Transverse colon (tissue), 4 donors: ENCODE measurements around the gene MAP4K1. TPM values are rescaled to one million over a fixed set of nuclear protein-coding genes. Genes with fewer than 3 reads are reported as not detected.

Experiments used
- DNase-seq: peaks from one replicate; pipeline ENCODE4 v3.0.0-alpha.2; 2019
- H3K27ac ChIP-seq, 4 donors: fragments of 200-600 bp; sonication (generic); 2 replicates each; pipeline ENCODE4 v1.5.1; 2016 to 2018; ENCODE audit warnings: inconsistent platforms in 4 of 4
- H3K27me3 ChIP-seq: fragments of 200-600 bp; sonication (generic); 2 replicates; pipeline ENCODE4 v1.5.1; 2017; ENCODE audit warnings: inconsistent platforms
- H3K36me3 ChIP-seq, 4 donors: fragments of 200-600 bp; sonication (generic); 2 replicates each; pipeline ENCODE4 v1.5.1; 2017 to 2019; ENCODE audit warnings: inconsistent platforms in 4 of 4
- H3K4me1 ChIP-seq, 4 donors: fragments of 200-600 bp; sonication (generic); 2 replicates each; pipeline ENCODE4 v1.5.1; 2017 to 2020; ENCODE audit warnings: inconsistent platforms in 4 of 4
- H3K4me3 ChIP-seq, 4 donors: fragments of 200-600 bp; sonication (generic); 1 replicate in 1 of 4; 2 replicates in 3 of 4; pipeline versions ENCODE4 v1.5.1 to v1.6.1; 2017 to 2019; ENCODE audit warnings: inconsistent platforms in 4 of 4
- H3K9me3 ChIP-seq, 2 donors: fragments of 200-600 bp; sonication (generic); 2 replicates each; pipeline ENCODE4 v1.5.1; 2017 to 2019; ENCODE audit warnings: inconsistent platforms in 2 of 2
- EP300 ChIP-seq: sonication (generic); formaldehyde crosslinking; IDR thresholded peaks from one replicate; pipeline ENCODE4 v1.6.1; 2017; ENCODE audit warnings: antibody characterized with exemption, low read depth
- POLR2A ChIP-seq: fragments of 450-650 bp; IDR thresholded peaks from one replicate; pipeline ENCODE4 v1.6.1; 2016; ENCODE audit warnings: antibody characterized with exemption, mild to moderate bottlenecking, moderate library complexity
- POLR2AphosphoS5 ChIP-seq, 3 donors: sonication (generic); formaldehyde crosslinking; IDR thresholded peaks; one replicate each; pipeline ENCODE4 v1.6.1; 2016; ENCODE audit warnings: antibody characterized with exemption in 3 of 3
- WGBS, 2 donors: methylation state at CpG; one replicate each; pipeline ENCODE4 v1.1.5; 2018; ENCODE audit warnings: low coverage in 1 of 2; 5-methylcytosine and 5-hydroxymethylcytosine counted together
- in situ Hi-C, 4 donors: fragments of 200-750 bp; cut with MboI; loops; one replicate each; pipeline versions ENCODE4 v1.15.0 to v1.15.1; 2017; ENCODE audit warnings: low sequenced_read_pairs in 3 of 4, low pct_ligation_motif_present in 1 of 4, low pct_unique_long_range_greater_than_20kb in 1 of 4
- intact Hi-C: fragments of 100-400 bp; cut with DNase I; formaldehyde crosslinking; loops from one replicate; pipeline ENCODE4 v1.15.1; 2023; ENCODE audit warnings: low total_unique reads
- total RNA-seq, 4 donors: library from RNA; depleted of rRNA; stranded (reverse); fragments of >200 nt; gene quantifications; one replicate each; pipeline ENCODE4 v1.1.0, GENCODE V29; 2016
- TF ChIP-seq, protein P1 (sequence below), 5 experiments: fragments of 200-600 bp in 3 of 5; fragments of 450-650 bp in 2 of 5; sonication (generic) in 3 of 5; IDR thresholded peaks; 1 replicate in 2 of 5; 2 replicates in 3 of 5; pipeline ENCODE4 v1.5.1; 2016 to 2017; ENCODE audit warnings: antibody characterized with exemption in 5 of 5, inconsistent platforms in 3 of 5, mild to moderate bottlenecking in 2 of 5, moderate library complexity in 1 of 5

The MAP4K1 gene
- total RNA-seq, 4 donors from 2014 or later: 4.0 to 49.0 (median 11.1) TPM; not detected in 1

DNA sequence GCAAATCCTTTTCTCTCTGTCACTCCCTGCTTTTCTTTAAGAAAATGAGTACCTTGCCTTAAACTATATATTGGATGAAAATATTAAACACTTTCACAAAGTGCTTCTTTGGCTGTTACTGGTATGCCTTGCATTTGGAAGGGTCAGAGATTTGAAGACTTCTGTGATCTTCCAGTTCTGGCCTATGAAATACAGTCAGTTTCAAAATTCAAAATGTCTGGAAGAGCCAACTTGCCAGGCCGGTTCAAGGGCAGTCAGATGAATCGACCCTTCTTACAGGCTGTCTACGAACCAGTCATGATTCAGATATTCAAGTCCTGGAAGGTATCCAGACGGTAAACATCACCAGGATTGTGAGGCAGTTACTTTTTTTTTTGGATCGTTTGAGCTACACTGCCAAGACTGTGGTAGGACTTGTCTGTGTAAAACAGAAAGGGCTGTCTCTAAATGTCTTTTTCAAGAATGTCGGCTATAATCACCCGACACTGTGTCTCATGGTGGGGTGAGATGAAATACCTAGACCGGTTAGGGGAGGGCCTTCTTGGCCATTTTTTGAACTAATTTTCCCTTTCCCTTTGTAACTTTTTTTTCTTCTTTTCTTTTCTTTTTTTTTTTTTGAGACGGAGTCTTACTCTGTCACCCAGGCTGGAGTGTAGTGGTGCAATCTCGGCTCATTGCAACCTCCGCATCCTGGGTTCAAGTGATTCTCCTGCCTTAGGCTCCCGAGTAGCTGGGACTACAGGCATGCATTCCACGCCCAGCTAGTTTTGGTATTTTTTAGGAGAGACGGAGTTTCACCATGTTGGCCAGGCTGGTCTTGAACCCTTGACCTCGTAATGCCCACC lies 40.9 kb upstream of the MAP4K1 start:
- Histone ChIP-seq H3K4me3 (no peak overlapping the region), H3K27me3 (no peaks in the 10 kb centered on the region), H3K9me3 (no peaks in the 10 kb centered on the region), H3K4me1 (peaks cover 96 to 100% (median 99%) of the 10 kb centered on the region in 4 donors), H3K27ac (peak overlapping the region; percentile 99 to 100 (median 99)), H3K36me3 (no peaks in the 10 kb centered on the region)
- in situ Hi-C loops (no loop called here), intact Hi-C loops (loop anchor here (10.0 kb wide), 1 partner anchor 176 kb away; the partner anchor contains the start of gene ECH1)
- WGBS, 2 donors: 27 to 57% methylated on average over 8 to 15 of the region's 15 CpGs
- TF ChIP-seq, protein P1, sequence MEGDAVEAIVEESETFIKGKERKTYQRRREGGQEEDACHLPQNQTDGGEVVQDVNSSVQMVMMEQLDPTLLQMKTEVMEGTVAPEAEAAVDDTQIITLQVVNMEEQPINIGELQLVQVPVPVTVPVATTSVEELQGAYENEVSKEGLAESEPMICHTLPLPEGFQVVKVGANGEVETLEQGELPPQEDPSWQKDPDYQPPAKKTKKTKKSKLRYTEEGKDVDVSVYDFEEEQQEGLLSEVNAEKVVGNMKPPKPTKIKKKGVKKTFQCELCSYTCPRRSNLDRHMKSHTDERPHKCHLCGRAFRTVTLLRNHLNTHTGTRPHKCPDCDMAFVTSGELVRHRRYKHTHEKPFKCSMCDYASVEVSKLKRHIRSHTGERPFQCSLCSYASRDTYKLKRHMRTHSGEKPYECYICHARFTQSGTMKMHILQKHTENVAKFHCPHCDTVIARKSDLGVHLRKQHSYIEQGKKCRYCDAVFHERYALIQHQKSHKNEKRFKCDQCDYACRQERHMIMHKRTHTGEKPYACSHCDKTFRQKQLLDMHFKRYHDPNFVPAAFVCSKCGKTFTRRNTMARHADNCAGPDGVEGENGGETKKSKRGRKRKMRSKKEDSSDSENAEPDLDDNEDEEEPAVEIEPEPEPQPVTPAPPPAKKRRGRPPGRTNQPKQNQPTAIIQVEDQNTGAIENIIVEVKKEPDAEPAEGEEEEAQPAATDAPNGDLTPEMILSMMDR (IDR thresholded peaks at IDR 0.05): no peak
- TF ChIP-seq POLR2AphosphoS5 (IDR thresholded peaks at IDR 0.05) (peak; percentile 75 to 90 (median 90)), EP300 (no peak), POLR2A (peak; percentile 41)
- DNase-seq: peak; percentile 56

DNA sequence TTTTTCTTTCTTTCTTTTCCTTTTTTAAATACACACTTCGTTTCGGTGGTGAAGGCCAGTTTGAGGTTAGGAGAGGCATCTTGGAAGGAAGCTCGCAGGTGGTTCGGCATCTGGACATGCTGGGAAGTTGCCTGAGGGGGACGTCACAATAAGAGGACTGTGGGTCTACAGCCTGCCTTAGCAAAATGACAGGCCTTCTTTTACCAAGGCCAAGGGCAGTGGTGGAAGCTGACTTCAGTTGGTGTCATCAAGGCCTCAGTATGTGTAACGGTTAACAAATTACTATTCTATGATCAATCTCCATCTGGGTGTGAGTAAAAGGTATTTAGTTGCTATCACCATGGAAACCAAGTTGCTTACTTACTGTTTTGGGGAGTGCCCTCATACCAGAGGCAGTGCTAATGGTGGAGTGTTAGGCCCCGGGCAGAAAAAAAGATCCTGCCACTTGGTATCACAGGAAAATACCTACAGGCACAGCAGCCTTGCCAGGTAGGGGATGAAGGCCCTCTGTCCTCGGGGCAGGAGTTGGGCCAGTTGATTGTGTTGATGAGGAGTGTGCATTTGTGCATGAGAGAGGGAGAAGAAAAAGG lies 40.0 kb upstream of the MAP4K1 start:
- H3K9me3 ChIP-seq: no peaks in the 10 kb centered on the region
- peaks cover 91 to 100% (median 98%) of the 10 kb centered on the region in 4 donors for H3K4me1 ChIP-seq
- no peaks in the 10 kb centered on the region for H3K36me3 ChIP-seq
- intact Hi-C loops: loop anchor here (10.0 kb wide), 1 partner anchor 177 kb away; the partner anchor contains the start of gene ECH1
- no peak for DNase-seq
- no peaks in the 10 kb centered on the region for H3K27me3 ChIP-seq
- 24 to 46% methylated on average over 2 to 8 of the region's 8 CpGs for WGBS, 2 donors
- no peak overlapping the region for H3K4me3 ChIP-seq
- H3K27ac ChIP-seq: peak overlapping the region; percentile 99 to 100 (median 99)
- TF ChIP-seq POLR2AphosphoS5 (IDR thresholded peaks at IDR 0.05) (peak in 2 of 3 donors; percentile 28 to 50), POLR2A (no peak)
- in situ Hi-C loops: no loop called here

- H3K9me3 ChIP-seq: no peaks in the 10 kb centered on the region
- peak in 1 of 3 donors; percentile 24 for TF ChIP-seq POLR2AphosphoS5 (IDR thresholded peaks at IDR 0.05)
- TF ChIP-seq POLR2A: no peak
- intact Hi-C loops: loop anchor here (10.0 kb wide), 1 partner anchor 178 kb away; the partner anchor contains the start of gene ECH1
- H3K4me3 ChIP-seq: no peak overlapping the region
- H3K27me3 ChIP-seq: no peaks in the 10 kb centered on the region
- peak overlapping the region; percentile 99 to 100 (median 99) for H3K27ac ChIP-seq
- H3K4me1 ChIP-seq: peaks cover 90 to 100% (median 99%) of the 10 kb centered on the region in 4 donors
- WGBS, 2 donors: 63 to 70% methylated on average over 2 to 7 of the region's 7 CpGs
- no peaks in the 10 kb centered on the region for H3K36me3 ChIP-seq
- in situ Hi-C loops: no loop called here
- no peak for DNase-seq
These were observed 38.6 kb upstream of the MAP4K1 start for GRCh38 chr19:38656171-38656981.

GRCh38 chr19:38655148-38655824 lies 37.5 kb upstream of the MAP4K1 start:
- Histone ChIP-seq H3K36me3 (no peaks in the 10 kb centered on the region), H3K4me3 (no peak overlapping the region), H3K9me3 (no peaks in the 10 kb centered on the region), H3K27me3 (no peaks in the 10 kb centered on the region), H3K27ac (peak overlapping the region; percentile 99 to 100 (median 99)), H3K4me1 (peaks cover 86 to 100% (median 99%) of the 10 kb centered on the region in 4 donors)
- peak in 1 of 3 donors; percentile 58 for TF ChIP-seq POLR2AphosphoS5 (IDR thresholded peaks at IDR 0.05)
- TF ChIP-seq, protein P1 (IDR thresholded peaks at IDR 0.05): no peak
- no peak for DNase-seq
- in situ Hi-C loops: no loop called here
- intact Hi-C loops: loop anchor here (10.0 kb wide), 1 partner anchor 180 kb away; the partner anchor contains the start of gene ECH1
- 21 to 43% methylated on average over 2 to 5 of the region's 5 CpGs for WGBS, 2 donors
